HG02885 (cell line): ENCODE measurements around the gene CCDC142.
"Not testable (repeated sequence)": the region's sequence is repeated elsewhere in the genome, so short reads cannot be mapped to it uniquely, and the experiment has no call there.

ENCODE experiments used
- ATAC-seq: cut with Tn5 transposase; IDR thresholded peaks from one replicate; pipeline ENCODE4 v1.9.1; 2021; ENCODE audit warnings: mild to moderate bottlenecking; ENCODE audit not compliant: unreplicated experiment, poor library complexity

The CCDC142 gene

GRCh38 chr2:74447230-74447999, 35.4 kb downstream of the CCDC142 start:
- ATAC-seq, result no peak

GRCh38 chr2:74444498-74445318, 38.1 kb downstream of the CCDC142 start:
- no peak for ATAC-seq

- ATAC-seq, result not testable (repeated sequence)
Measured at GRCh38 chr2:74442483-74443297, 40.1 kb downstream of the CCDC142 start.

- no peak for ATAC-seq
Measured at GRCh38 chr2:74441690-74442482, 40.9 kb downstream of the CCDC142 start, which contains the start of gene RTKN. Gene RTKN, minus strand, starts transcription at chr2:74441937. Its CDS starts 121 bp downstream, at chr2:74441816.

GRCh38 chr2:74441170-74441689, 41.6 kb downstream of the CCDC142 start:
- no peak for ATAC-seq

GRCh38 chr2:74440378-74441169, 42.2 kb downstream of the CCDC142 start:
- peak; percentile 92 for ATAC-seq

GRCh38 chr2:74439803-74440377, 42.9 kb downstream of the CCDC142 start:
- no peak for ATAC-seq

- no peak for ATAC-seq
Measured at GRCh38 chr2:74439373-74439772, 43.4 kb downstream of the CCDC142 start.

- ATAC-seq, result no peak
Measured at GRCh38 chr2:74438248-74438647, 44.5 kb downstream of the CCDC142 start.

GRCh38 chr2:74436848-74437695, 45.7 kb downstream of the CCDC142 start:
- ATAC-seq, result no peak

GRCh38 chr2:74436111-74436805, 46.5 kb downstream of the CCDC142 start:
- no peak for ATAC-seq

GRCh38 chr2:74430502-74430901, 52.3 kb downstream of the CCDC142 start:
- ATAC-seq, result no peak

GRCh38 chr2:74429487-74430451, 53.0 kb downstream of the CCDC142 start:
- ATAC-seq, result no peak

GRCh38 chr2:74428675-74429074, 54.1 kb downstream of the CCDC142 start:
- no peak for ATAC-seq

GRCh38 chr2:74427551-74427950, 55.2 kb downstream of the CCDC142 start:
- ATAC-seq, result no peak
